GM12872 (cell line): ENCODE data around the gene SPAG4.

Source experiments
- TF ChIP-seq, protein P1 (sequence below): IDR thresholded peaks from 3 replicates; pipeline ENCODE4 v1.5.1; 2011; ENCODE audit warnings: low read depth, mild to moderate bottlenecking, low read length, moderate library complexity; ENCODE audit not compliant: insufficient read depth

The SPAG4 gene

GRCh38 chr20:35615667-35616464 lies at the start of gene SPAG4:
Gene SPAG4, plus strand, starts transcription at chr20:35615829. Its CDS starts 175 bp downstream, at chr20:35616004.
- TF ChIP-seq, protein P1, sequence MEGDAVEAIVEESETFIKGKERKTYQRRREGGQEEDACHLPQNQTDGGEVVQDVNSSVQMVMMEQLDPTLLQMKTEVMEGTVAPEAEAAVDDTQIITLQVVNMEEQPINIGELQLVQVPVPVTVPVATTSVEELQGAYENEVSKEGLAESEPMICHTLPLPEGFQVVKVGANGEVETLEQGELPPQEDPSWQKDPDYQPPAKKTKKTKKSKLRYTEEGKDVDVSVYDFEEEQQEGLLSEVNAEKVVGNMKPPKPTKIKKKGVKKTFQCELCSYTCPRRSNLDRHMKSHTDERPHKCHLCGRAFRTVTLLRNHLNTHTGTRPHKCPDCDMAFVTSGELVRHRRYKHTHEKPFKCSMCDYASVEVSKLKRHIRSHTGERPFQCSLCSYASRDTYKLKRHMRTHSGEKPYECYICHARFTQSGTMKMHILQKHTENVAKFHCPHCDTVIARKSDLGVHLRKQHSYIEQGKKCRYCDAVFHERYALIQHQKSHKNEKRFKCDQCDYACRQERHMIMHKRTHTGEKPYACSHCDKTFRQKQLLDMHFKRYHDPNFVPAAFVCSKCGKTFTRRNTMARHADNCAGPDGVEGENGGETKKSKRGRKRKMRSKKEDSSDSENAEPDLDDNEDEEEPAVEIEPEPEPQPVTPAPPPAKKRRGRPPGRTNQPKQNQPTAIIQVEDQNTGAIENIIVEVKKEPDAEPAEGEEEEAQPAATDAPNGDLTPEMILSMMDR: no peak

GRCh38 chr20:35568645-35569044 lies 47.0 kb upstream of the SPAG4 start:
- TF ChIP-seq, protein P1: peak; percentile 45; the same call in 2 of the 3 replicates

- TF ChIP-seq, protein P1: no peak
Measured at GRCh38 chr20:35571555-35571954, 44.1 kb upstream of the SPAG4 start.

GRCh38 chr20:35572838-35573237 lies 42.8 kb upstream of the SPAG4 start:
- TF ChIP-seq, protein P1: no peak

- TF ChIP-seq, protein P1: no peak
Measured at GRCh38 chr20:35575958-35576357, 39.7 kb upstream of the SPAG4 start.

DNA sequence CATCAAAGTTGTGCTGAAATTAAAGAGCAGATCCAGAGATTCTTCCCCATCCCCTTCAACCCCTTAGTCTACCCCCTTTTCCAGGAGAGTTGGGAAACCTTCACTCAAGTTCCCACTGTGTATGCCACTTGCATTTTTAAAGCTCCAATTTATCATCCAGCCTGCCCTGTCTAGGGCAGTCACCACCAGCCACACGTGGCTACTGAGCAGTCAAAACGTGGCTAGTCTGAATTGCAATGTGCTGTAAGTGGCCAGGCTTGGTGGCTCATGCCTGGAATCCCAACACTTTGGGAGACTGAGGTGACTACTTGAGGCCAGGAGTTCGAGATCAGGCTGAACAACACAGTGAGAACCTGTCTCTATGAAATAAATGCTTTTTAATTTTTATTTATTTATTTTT lies 38.8 kb upstream of the SPAG4 start:
- TF ChIP-seq, protein P1: no peak

- TF ChIP-seq, protein P1: no peak
Measured at GRCh38 chr20:35578469-35578868, 37.2 kb upstream of the SPAG4 start.
